Lung microvascular endothelial cell (primary cell): ENCODE results near the gene WRAP73. TPM values are rescaled to one million over a fixed set of nuclear protein-coding genes. Genes with fewer than 3 reads are reported as not detected.
A peak's percentile ranks its signal among the peaks of the same experiment; 100 is the strongest.

Source experiments
- DNase-seq, 2 donors: peaks; one replicate each; pipeline versions ENCODE4 v3.0.0 to v3.0.0-alpha.2; 2010; ENCODE audit warnings: low read depth in 2 of 2
- total RNA-seq: library from RNA; depleted of rRNA; stranded (reverse); fragments of >200 nt; gene quantifications from 2 replicates; pipeline ENCODE4 v1.2.1, GENCODE V29; 2014

The WRAP73 gene
- total RNA-seq, 1 donor from 2014 or later, result 14.7 TPM

DNA sequence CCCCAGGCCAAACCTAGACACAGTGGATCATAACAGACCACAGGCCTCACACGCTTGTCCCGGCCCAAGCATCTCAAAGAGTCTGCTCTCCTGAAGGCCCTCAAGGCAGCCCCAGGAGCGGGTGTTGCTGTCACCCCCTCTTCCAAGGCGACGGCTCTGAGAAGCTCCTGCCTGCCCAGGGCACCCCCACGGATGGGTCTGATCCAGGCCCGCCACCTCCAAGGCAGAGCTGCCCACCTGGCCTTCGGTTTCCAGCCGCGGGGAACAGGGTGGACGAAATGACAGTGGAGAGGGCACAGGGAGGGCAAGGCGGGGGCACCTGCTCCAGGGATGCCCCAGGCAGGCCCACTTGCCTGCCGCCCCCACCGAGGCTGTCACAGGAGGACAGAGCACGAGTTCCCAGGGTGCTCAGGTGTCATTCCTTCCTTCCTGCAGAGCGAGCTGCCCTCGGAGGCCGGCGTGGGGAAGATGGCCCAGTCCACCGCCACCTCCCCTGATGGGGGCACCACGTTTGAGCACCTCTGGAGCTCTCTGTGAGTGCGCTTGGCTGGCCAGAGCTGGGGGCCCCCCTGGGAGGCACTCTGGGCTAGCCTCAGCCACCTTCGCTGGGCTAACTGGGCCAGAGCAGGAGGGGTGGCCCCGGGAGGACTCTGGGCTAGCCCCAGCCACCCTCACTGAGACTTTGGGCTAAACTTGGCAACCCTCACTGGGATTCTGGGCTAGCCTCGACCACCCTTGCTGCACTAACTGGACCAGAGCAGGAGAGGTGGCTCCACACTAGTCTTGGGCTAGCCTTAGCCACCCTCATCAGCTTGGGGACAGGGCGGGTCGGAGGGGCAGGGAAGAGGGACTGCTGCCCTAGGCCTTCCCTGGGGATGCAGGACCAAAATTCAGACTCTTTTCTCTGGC is 32.2 kb upstream of the WRAP73 start:
- no peak for DNase-seq

DNA sequence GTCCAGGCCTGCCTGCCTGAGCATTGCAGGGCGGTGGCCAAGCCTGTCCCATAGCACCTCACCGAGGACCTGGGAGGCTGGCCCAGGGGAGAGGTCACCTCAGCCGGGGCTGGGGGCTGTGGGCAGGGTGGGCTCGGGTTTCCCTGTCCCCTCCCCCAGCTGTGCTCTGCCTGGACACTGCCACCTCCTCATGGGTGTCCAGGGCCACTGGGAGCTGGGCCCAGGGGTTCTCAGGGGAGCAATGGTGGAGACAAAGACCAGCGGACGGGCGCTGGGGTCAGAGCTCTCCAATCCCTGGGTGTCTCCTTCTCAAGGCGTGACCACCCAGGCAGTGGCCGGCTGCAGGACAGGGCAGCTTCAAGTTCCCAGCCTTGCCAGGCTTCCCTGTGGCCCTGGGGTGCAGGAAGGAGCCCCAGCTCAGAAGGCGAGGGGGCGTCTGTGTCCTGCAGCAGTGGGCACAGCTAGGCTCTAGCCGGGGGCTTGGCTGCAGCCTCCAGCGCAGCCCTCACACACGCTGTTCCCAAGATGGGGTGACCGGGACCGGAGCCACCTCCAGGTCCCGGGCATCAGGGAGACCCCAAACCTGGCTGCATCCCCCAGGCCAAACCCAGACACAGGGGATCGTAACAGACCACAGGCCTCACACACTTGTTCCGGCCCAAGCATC is 31.5 kb upstream of the WRAP73 start:
- DNase-seq, result no peak

DNA sequence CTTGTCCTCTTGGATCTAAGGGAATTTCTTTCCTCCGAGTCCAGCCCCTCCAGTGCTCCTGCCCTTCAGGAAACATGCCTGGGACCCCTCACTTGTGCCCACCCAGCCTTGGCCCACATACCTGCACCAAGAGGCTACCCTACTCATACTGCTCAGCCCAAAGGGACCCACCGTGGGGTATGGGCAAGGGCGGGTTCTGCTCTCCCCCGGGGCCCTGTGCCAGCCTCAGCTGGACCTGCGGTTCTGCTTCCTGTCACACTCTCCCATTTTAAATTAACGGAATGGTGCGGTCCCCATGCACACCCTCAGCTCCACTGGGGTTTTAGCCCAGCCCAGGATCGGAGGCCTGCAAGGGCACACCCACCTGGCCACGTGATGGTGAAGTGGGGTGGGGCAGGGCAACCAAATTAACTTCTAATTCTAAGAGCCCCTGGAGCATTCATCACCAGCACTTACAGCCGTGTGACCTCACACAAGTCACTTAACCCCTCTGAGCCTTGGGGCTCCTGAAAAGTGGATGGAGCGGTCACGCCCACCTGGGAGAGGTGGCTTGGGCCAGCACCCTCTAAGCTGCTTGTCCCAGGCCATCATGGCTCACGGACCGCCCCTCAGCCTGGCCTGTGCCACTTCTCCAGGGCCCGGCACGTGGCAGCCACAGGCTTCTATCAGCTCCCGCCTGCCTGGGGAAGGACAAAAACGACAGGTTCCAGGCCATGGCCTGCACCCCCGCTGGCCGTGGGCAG is 30.8 kb upstream of the WRAP73 start:
- no peak for DNase-seq

DNA sequence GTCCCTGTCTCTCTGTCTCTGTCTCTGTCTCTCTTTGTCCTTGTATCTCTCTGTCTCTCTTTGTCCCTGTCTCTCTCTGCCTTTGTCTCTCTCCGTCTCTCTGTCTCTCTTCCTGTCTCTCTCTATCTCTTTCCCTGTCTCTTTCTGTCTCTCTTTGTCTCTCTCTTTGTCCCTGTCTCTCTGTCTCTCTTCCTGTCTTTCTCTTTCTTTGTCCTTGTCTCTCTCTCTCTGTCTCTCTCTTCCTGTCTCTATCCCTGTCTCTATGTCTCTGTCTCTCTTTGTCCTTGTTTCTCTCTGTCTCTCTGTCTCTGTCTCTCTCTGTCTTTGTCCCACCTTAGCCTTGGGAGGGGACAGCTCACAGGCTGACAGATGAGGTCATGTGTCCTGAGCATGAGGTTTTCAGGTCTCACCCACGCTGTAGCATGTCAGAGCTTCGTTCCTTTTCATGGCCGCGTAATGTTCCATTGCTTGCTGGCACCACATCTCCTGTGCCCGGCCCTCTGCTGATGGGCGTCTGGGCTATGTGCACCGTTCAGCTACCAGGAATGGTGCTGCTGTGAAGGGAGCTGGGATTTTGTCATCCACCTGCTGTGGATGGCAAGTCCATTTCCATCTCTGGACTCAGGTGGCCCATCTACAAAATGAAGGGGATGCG is 30.0 kb upstream of the WRAP73 start:
- DNase-seq, result no peak

DNA sequence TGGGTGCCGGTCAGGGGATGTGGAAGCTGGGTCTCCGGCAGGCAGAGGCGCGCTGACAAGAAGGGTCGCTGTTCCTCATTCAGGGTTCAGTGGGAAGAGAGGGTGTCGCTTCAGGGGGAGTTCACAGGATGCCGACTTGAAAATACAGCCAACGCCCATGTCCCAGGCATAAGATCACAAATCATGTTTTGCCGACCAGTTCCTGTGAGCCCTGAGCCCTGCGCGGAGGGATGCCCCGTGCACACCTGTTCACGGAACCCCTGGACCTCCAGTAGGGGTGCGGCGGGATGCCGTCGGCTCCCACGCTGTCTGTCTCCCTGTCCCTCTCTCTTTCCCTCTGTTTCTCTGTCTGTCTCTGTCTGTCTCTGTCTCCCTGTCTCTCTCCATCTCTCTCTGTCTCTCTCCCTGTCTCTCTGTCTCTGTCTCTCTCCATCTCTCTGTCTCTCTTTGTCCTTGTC is 29.2 kb upstream of the WRAP73 start:
- no peak for DNase-seq

DNA sequence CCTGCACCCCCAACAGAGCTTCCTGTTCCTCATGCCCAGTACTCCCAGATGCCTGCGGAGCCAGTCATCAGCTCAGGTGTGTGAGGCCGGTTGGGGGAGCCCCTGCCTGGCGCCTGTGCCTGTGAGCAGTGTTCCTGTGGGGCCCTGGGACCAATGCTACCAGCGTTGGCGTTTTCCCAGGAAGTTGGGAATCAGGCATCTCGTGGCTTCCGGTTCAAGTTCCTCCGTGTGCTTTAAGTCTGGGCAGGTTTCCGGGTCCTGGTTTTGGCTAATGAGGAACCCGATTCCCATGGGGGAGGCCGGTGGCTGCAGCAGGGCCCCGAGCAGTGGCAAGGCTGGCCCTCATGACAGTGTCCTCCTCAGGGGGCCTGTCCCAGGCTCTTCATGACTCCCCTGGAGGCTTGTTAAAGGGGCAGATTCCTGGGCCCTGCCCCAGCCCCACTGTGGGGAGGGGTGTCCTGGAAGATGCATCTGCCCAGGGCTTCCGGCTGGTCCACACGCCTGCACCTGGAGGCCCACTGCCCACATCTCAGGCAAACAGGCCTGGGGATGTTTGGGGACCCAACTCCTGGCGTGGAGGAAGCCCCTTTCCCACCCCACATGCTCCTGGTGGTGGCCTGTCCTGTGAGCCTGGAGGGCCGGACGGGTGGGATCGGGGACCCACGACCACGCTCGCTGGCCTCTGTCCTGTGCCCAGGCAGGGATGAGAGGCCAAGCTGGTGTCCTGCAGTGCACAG is 28.6 kb upstream of the WRAP73 start:
- no peak for DNase-seq

DNA sequence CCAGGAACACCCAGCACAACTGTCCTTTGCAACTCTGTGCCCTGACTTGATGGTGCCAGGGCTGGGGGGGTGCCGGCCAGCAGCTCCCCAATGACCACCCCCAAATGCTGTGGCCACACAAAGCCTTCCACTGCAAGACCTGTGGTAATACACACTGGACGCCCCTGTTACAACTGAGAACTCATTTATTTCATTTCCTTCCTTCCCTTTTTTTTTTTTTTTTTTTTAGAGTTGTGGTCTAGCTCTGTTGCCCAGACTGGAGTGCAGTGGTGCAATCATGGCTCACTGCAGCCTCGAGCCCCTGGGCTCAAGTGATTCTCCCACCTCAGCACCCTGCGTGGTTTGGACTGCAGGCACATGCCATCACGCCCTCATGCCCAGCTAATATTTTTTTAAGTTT is 27.6 kb upstream of the WRAP73 start:
- no peak for DNase-seq

DNA sequence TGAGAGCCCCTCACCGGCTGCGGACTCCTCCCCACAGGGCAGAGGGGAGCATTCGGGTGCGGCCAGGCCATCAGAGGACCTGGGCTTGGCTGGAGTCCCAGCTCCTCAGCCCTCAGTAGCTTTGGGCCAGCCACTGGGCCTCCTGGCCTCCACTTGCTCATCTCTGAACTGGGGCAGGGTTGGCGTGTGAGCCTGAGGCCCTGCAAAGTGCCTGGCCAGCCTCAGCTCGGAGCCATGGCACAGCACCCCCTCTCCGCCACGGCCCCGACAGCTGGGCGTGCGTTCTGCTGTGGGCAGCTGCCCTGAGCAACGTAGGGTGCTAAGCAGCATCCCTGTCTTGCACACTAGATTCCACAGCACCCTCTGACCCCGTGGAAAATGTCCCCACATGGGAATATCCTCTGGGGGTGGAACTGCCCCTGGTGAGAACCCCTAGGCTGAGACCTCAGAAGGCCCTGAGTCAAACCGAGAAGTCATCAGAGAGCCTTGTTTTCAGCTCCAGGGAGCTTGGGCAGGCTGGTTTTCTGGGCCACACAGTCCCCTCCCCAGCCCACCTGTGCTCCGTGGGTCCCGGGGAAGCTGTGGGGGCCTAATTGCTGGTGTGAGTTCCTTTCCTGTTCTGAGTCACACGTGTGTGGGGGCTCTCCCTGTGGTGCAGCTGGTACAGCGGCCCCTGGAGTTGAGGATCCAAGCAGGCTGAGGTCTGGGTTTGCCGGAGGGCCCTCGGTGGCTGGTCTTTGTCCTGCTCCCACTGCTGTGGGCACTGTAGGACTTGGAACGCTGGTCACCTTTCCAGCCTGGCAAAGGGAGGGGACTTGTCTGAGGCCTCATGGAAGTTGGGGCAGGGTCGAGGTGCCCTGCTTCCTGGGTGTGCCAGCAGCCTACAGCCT is 26.9 kb upstream of the WRAP73 start:
- DNase-seq, result no peak

DNA sequence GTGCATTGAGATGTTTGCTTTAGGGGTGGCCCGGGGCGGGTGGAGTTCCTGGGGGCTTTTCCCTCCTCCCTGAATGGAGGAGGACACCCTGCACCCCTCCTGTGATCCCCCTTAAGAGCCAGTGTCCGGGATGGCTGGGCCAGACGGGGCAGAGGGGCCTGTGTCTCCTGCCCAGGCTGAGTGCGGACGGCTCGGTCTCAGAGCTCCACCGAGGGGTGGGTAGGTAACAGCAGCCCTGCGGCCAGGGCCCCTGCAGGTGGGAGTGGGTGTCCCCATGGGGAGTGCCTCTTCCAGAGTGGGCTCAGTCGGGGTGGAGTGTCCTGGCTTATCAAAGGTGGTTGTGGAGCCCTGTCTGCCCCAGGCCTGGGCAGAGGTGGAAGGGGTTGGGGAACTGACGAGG is 25.5 kb upstream of the WRAP73 start:
- no peak for DNase-seq

DNA sequence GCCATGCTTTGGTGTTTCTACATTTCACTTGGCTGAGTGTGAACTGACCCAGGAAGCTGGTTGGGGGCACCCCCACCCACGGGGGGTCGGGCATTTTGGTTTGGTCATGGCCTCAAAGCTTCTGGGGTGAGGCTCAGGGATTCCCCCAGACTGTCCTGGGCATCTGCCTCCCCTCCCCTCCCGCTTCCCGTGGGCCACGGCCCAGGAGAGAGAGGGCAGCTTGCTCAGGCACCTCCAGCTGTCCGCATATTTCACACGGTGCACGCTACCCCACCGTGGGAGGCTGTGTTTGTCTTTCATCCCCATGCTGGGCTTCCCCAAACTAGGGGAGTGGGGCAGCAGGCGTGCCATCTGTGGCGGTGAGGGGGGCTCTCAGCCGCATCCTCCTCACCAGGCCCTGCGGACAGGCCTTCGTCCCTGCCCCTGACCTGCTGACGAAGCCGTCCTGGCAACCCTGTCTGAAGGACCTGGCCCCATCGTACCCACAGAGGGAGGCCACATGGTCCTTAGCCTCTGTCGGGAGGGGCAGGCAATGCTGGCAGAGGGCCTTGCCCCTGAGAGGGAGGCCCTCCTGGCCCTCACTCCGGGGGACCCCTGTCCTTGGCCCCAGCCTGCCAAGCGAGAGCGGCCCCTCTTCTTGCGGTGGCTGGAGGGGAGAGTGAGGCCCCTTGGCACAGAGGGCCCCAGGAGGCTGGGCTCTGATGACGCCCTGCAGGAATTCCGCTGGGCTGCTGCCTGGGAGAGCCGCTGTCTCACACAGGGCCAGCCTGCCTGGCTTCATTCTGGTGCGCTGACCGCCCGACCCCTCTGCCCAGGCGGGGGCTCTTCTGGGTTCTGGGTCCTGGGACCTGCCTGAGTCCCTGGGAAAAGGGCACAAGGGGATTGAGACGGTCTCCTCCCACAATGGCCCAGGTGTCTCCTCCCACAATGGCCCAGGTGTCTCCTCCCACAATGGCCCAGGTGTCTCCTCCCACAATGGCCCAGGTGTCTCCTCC is 24.5 kb upstream of the WRAP73 start:
- DNase-seq, result no peak

DNA sequence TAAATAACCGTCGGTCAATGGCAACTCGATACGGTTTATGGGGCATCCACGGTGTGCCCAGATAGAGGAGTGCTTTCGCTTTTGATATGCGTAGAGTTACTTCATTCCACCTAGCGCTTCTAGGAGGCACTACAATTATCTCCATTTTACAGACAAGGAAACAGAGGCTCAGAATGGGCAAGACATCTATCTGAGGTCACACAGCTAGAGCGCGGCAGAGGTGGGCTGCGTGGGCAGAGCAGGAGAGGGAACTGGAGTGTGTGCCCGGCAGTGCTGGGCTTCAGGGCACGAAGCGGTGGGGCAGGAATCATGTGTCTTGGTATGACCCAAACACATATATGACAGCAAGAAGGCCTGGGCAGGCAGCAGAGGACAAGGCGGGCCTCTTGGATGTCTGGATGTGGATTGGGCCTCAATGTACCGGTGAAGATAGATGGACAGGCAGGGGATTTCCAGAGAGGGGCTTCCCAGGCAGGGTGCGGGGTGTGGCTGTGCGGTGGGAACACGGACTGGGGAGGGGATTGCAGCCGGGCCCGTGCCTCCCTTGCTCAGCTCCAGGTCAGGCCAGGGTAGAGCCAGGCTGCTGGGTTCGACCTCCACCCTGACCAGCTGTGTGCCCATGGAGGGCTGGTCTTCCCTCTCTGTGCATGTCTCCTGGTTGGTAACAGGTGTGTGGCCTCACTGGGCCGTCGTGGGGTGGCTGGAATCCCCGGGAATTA is 23.6 kb upstream of the WRAP73 start:
- no peak for DNase-seq

DNA sequence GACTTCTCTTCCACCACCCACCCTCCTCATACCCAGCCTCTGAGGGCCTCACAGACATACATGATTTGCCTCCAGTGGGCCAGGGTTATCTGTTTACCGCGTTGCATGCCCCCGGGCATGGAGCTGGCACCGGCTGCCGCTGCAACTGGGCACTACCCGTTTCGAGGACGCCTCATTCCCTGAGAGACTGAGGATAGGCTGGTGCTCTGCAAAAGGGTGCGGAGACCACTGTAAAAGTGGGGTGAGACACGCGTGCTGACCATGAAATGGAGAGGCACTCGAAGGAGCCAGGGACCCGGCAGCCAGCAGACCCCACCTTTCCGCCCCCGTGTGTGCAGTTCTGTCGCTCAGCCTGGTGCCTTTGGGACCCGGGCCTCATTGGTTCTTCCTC is 23.1 kb upstream of the WRAP73 start:
- DNase-seq, result no peak

DNA sequence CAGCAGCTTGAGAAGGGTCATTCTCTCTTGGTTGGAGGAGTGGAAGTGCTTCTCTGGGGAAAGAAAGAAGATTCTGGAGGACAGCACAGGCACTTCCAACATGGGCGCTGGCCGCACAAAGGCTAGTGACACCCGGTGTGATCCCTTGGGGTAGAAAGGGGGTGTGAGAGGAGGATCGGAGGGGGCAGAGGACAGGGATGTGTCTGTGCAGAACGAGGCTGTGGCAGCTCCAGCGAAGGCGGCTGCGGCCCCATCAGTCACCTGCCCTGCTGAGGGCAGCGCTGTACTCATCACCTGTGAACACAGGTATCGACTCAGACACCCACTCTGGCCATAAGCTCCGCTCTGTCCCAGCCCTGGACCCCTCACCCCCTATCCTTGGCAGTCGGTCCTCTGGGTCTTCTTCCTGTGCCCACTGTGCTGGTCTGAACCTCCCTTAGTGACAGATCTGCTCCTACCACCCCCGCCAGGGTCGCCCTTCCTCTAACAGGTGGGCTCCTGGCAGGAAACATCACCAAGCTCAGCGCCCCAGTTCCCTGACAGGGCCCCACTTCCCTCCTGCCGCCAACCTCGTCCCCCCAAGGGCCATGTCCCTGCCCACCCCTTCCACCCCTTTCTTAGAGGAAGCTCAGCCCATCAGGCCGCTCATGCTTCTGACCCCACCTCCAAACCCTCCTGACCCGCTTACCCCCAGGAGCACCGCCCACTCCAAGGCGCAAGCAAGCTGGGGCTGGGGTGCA is 22.5 kb upstream of the WRAP73 start:
- DNase-seq, result no peak

DNA sequence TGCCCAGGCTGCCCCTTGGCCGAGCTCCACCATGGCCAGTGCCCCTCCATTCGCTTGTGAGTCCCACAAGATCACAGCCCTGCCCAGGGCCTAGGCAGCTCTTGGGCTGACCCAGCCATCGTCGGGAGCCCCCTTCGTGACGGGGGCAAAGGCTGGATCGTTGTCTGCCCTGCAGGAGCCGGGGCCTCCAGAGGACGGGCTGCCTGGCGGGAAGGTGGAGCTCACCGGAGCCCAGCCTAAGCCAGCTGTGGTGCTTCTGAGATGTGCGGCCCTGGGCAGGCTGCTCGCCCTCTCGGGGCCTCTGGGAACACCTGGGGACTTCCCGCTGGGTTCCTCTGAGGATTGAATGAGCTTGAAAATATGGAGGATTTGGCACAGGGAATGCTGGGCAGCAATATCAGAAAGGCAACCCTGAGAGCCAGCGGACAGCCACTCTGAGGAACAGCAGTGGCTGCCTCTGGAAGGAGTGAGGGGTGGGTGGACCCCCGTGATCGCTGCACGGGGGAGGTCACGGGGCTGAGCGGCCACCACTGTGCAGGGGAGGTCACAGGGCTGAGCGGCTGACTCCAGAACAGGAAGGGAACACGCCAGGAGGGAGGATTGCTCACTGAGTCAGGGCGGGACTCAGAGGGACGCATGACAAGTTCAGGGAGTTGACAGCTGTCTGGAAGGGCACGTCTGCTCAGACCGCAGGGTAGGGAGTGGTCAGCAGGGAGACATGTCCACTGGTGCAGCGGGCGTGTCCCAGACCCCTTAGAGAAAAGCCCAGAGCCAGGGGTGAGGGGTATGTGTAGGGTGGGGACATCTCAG is 21.7 kb upstream of the WRAP73 start:
- DNase-seq, result peak in 1 of 2 donors; percentile 33

DNA sequence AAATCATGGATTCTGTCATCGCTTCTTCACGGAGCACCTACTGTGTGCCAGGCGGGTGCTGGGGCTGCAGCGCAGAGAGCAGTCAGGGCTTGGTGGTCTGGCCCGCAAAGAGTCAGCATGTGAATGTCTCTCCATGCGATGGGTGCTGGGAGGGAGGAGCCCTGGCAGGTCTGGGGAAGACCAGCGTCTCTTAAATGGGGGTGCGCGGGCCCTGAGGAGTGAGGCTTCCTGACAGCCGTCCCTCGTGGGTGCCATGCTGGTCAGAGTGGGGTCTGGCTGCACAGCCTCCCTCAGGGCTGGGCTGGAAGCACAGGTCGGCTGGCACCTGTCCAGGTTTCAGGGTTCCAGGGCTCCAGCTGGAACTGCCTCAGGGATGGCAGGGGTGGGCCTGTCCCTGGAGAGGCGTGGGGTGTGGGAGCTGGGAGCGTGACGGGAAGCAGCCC is 20.9 kb upstream of the WRAP73 start:
- no peak for DNase-seq

DNA sequence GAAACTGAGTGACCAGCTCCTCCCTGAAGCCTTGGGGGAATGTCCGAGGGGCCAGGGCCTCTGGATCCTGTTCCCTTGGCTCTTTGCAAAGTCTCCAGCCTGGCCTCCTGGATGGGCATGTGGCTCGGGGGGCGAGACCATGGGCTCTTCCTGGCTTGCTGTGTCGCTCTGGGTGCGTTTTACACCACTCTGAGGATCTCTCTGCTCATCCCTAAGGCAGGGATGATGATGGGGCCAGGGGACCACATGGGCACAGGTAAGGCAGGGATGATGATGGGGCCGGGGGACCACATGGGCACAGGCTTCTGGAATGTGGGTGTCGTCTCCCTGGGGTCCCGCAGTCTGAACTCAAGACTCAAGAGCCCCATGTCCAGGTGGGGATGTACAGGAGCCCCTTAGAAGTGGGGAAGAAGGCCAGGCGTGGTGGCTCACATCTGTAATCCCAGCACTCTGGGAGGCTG is 20.1 kb upstream of the WRAP73 start:
- DNase-seq, result no peak
